ENCODE data around the gene EXOC6B. TPM values are rescaled to one million over a fixed set of nuclear protein-coding genes. Genes with fewer than 3 reads are reported as not detected.

Gene EXOC6B
- total and polyA plus RNA-seq, 2 of the 8 experiments (the other 6 are each of a cell fraction or from before 2014, with no cell fraction given), result 13.5 to 33.0 TPM

DNA sequence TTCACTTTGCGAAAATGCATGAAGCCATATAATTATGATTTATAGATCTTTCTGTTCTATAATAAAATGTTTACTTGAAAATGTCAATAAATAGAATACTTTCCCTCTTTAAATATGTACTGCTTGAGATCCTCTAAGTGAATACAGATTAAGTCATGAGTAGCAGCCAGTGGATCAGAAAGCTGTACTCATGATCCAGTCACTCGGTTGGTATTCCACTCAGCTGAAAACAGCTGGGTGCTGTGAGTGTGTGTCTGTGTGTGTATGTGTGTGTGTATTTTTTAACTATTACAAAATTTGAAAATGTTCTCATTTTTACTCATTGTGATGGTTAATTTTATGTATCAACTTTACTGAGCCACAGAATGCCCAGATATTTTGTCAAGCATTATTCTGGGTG lies 536.5 kb downstream of the EXOC6B start (continued):
- TF ChIP-seq BRCA1 (IDR thresholded peaks at IDR 0.05; ENCODE audit: low read depth, low read length), result no peak
- no peak for TF ChIP-seq JUN (IDR thresholded peaks at IDR 0.05; ENCODE audit: low read depth, low read length)
- TF ChIP-seq POLR2A (IDR thresholded peaks at IDR 0.05; ENCODE audit: control extremely low read depth in 1 of 2, low read depth in 2 of 2, low read length in 2 of 2), result no peak
- no peak for TF ChIP-seq USF2 (IDR thresholded peaks at IDR 0.05; ENCODE audit: low read length)
- TF ChIP-seq TBP (IDR thresholded peaks at IDR 0.05; ENCODE audit: low read depth, low read length), result no peak
